CD8-positive, alpha-beta memory T cell (primary cell): ENCODE data around the gene DNAJB1. TPM values are rescaled to one million over a fixed set of nuclear protein-coding genes. Genes with fewer than 3 reads are reported as not detected.

Source experiments
- CTCF ChIA-PET: fragments of 350-600 bp; sonication (Branson Sonifier 250); formaldehyde crosslinking; loops from one replicate; lab custom pipeline; 2021; ENCODE audit warnings: antibody characterized with exemption; lab: Charles Lee
- POLR2A ChIA-PET: fragments of 350-600 bp; sonication (Branson Sonifier 250); formaldehyde crosslinking; loops from one replicate; lab custom pipeline; 2021; ENCODE audit warnings: antibody characterized with exemption; lab: Charles Lee
- DNase-seq, 5 donors: peaks; one replicate each; pipeline versions ENCODE4 v3.0.0 to v3.0.0-alpha.2; 2020 to 2022; ENCODE audit warnings: mixed read lengths in 1 of 5
- H3K27ac ChIP-seq: one replicate; pipeline ENCODE4 v1.7.0; 2013; ENCODE audit warnings: low read depth, mild to moderate bottlenecking, low read length, moderate library complexity
- H3K27me3 ChIP-seq: 2 replicates; pipeline ENCODE4 v1.7.0; 2013; ENCODE audit warnings: low read length, mild to moderate bottlenecking; ENCODE audit not compliant: insufficient read depth, poor library complexity, severe bottlenecking
- H3K36me3 ChIP-seq: 2 replicates; pipeline ENCODE4 v1.7.0; 2013; ENCODE audit warnings: mild to moderate bottlenecking, low read length, moderate library complexity; ENCODE audit not compliant: insufficient read depth
- H3K4me1 ChIP-seq: 2 replicates; pipeline ENCODE4 v1.7.0; 2013; ENCODE audit warnings: mild to moderate bottlenecking, low read length, moderate library complexity; ENCODE audit not compliant: insufficient read depth
- H3K4me3 ChIP-seq: 2 replicates; pipeline ENCODE4 v1.7.0; 2013; ENCODE audit warnings: mild to moderate bottlenecking, low read length
- H3K9me3 ChIP-seq: 2 replicates; pipeline ENCODE4 v1.7.0; 2013; ENCODE audit warnings: mild to moderate bottlenecking, low read length
- H3K27ac Mint-ChIP-seq, 8 donors: one replicate each; pipeline ENCODE4 v1.8.0; 2020 to 2021; ENCODE audit warnings: mixed read lengths in 8 of 8, mild to moderate bottlenecking in 6 of 8, inconsistent platforms in 3 of 8, moderate library complexity in 3 of 8
- H3K27me3 Mint-ChIP-seq, 2 donors: one replicate each; pipeline ENCODE4 v1.8.0; 2020 to 2021; ENCODE audit warnings: mixed read lengths in 2 of 2, mild to moderate bottlenecking in 1 of 2, moderate library complexity in 1 of 2
- H3K36me3 Mint-ChIP-seq, 3 donors: one replicate each; pipeline ENCODE4 v1.8.0; 2020 to 2021; ENCODE audit warnings: mixed read lengths in 3 of 3, inconsistent platforms in 1 of 3, mild to moderate bottlenecking in 1 of 3
- H3K4me1 Mint-ChIP-seq, 3 donors: one replicate each; pipeline ENCODE4 v1.8.0; 2020 to 2021; ENCODE audit warnings: mixed read lengths in 3 of 3, inconsistent platforms in 1 of 3, mild to moderate bottlenecking in 1 of 3
- H3K4me3 Mint-ChIP-seq, 7 donors: one replicate each; pipeline ENCODE4 v1.8.0; 2020 to 2021; ENCODE audit warnings: mixed read lengths in 7 of 7, mild to moderate bottlenecking in 6 of 7, moderate library complexity in 4 of 7, inconsistent platforms in 2 of 7
- H3K9me3 Mint-ChIP-seq, 5 donors: one replicate each; pipeline ENCODE4 v1.8.0; 2020 to 2022; ENCODE audit warnings: mixed read lengths in 5 of 5, mild to moderate bottlenecking in 3 of 5, moderate library complexity in 2 of 5, inconsistent platforms in 1 of 5
- polyA plus RNA-seq: library from polyadenylated mRNA; unstranded; fragments of 300-500 nt; fragmentation: Illumina TruSeq; gene quantifications from one replicate; pipeline ENCODE4 v1.2.3, GENCODE V29; 2021
- total RNA-seq, 2 experiments: library from RNA; stranded (reverse); gene quantifications; one replicate each; pipeline ENCODE4 v1.2.3, GENCODE V29; 2021

DNAJB1 gene
- total and polyA plus RNA-seq, 3 experiments from 2014 or later, result 98.6 to 385 (median 103) TPM

DNA sequence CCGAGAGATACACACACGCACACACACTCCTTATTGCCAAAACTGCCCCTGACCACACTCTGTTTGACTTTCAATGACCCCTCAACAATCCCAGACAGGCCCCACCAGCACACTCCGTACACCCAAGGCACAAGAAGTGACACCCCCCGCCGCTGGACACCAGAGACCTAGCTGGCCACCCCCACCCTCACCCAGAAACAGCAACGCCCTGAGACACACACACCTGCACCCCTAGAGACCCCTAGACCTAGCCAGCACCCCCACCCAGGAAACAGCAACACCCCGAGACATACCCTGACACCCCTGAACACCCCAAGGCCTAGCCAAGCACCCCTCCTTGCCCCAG lies 41.9 kb downstream of the DNAJB1 start:
- Histone ChIP-seq H3K4me3 (no peak overlapping the region), H3K27ac (no peak overlapping the region), H3K36me3 (no peaks in the 10 kb centered on the region), H3K4me1 (peaks cover 33% of the 10 kb centered on the region), H3K9me3 (no peaks in the 10 kb centered on the region), H3K27me3 (peaks cover 23% of the 10 kb centered on the region)
- peaks cover 22 to 50% (median 30%) of the 10 kb centered on the region in 3 donors for H3K4me1 Mint-ChIP-seq
- no peaks in the 10 kb centered on the region for H3K9me3 Mint-ChIP-seq
- peak overlapping the region in 5 of 7 donors; percentile 2 to 49 (median 22) for H3K4me3 Mint-ChIP-seq
- POLR2A ChIA-PET, result no interaction called here
- CTCF ChIA-PET, result no interaction called here
- H3K27ac Mint-ChIP-seq, result peak overlapping the region in 5 of 8 donors; percentile 51 to 81 (median 64)
- H3K27me3 Mint-ChIP-seq, result peaks cover 19 to 25% of the 10 kb centered on the region in 2 donors
- peaks cover 0 to 12% (median 7%) of the 10 kb centered on the region in 3 donors for H3K36me3 Mint-ChIP-seq
- DNase-seq, result no peak

- Histone ChIP-seq H3K4me1 (peaks cover 33% of the 10 kb centered on the region), H3K4me3 (no peak within 1 kb of the TSS), H3K27me3 (peaks cover 23% of the 10 kb centered on the region), H3K9me3 (no peaks in the 10 kb centered on the region), H3K27ac (no peak within 1 kb of the TSS), H3K36me3 (no peaks in the 10 kb centered on the region)
- ChIA-PET POLR2A (no interaction called here), CTCF (interaction anchor here (0.7 to 1.1 kb wide), 4 partner anchors 9 to 339 kb away, joined by 3 to 4 read pairs (median 3); partner anchors contain the start of gene ASF1B)
- Mint-ChIP-seq H3K27ac (peak within 1 kb of the TSS in 6 of 8 donors; percentile 16 to 64 (median 56)), H3K27me3 (peaks cover 19 to 25% of the 10 kb centered on the region in 2 donors), H3K4me1 (peaks cover 20 to 46% (median 30%) of the 10 kb centered on the region in 3 donors), H3K36me3 (peaks cover 0 to 19% (median 7%) of the 10 kb centered on the region in 3 donors), H3K4me3 (peak within 1 kb of the TSS; percentile 23 to 64 (median 44)), H3K9me3 (no peaks in the 10 kb centered on the region)
- no peak for DNase-seq
These were observed 42.7 kb downstream of the DNAJB1 start, which contains the start of gene PTGER1 for GRCh38 chr19:14475251-14476073. TSS of gene PTGER1 (minus strand) at chr19:14475354. CDS start at chr19:14474320, 1,034 bp downstream.

GRCh38 chr19:14474827-14475226 lies 43.4 kb downstream of the DNAJB1 start:
- H3K4me1 ChIP-seq, result peaks cover 33% of the 10 kb centered on the region
- CTCF ChIA-PET, result interaction anchor here (0.7 to 1.1 kb wide), 4 partner anchors 10 to 338 kb away, joined by 3 to 4 read pairs (median 3); partner anchors contain the start of gene ASF1B
- DNase-seq, result no peak
- peaks cover 2 to 24% (median 7%) of the 10 kb centered on the region in 3 donors for H3K36me3 Mint-ChIP-seq
- H3K9me3 ChIP-seq, result no peaks in the 10 kb centered on the region
- H3K4me3 ChIP-seq, result no peak overlapping the region
- peaks cover 23% of the 10 kb centered on the region for H3K27me3 ChIP-seq
- H3K27ac Mint-ChIP-seq, result peak overlapping the region in 4 of 8 donors; percentile 2 to 61 (median 20)
- peak overlapping the region in 5 of 7 donors; percentile 23 to 54 (median 44) for H3K4me3 Mint-ChIP-seq
- H3K27me3 Mint-ChIP-seq, result peaks cover 19 to 25% of the 10 kb centered on the region in 2 donors
- H3K4me1 Mint-ChIP-seq, result peaks cover 20 to 44% (median 30%) of the 10 kb centered on the region in 3 donors
- H3K9me3 Mint-ChIP-seq, result no peaks in the 10 kb centered on the region
- no peaks in the 10 kb centered on the region for H3K36me3 ChIP-seq
- H3K27ac ChIP-seq, result no peak overlapping the region
- POLR2A ChIA-PET, result no interaction called here

DNA sequence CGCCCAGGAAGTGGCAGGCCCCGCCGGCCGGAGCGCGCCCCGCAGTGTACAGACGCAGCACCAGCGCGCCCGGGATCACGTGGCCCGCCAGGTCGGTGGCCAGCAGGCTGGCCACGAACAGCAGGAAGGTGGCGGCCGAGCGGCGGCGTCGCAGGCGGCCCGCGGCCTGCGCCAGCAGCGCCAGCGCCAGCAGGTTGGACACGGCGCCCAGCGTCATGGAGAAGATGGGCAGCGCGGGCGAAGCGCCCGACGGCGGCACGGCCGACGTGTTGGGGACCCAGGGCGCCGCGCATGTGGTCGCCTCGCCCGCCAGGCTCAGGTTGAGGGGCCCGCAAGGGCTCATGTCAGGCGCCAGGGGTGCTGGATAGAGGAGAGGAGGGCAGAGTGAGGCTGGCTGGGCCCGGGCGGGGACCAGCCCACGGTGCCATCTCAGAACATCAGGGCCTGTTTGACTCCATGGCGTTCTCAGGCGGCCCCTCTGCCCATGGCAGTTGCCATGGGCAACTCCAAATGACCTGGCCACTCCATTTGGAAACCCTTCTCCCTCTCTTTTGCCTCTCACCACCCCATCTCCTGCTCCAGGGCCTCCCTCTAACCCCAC lies 44.1 kb downstream of the DNAJB1 start:
- H3K36me3 ChIP-seq, result no peaks in the 10 kb centered on the region
- Mint-ChIP-seq H3K9me3 (no peaks in the 10 kb centered on the region), H3K27me3 (peaks cover 19 to 25% of the 10 kb centered on the region in 2 donors), H3K27ac (peak overlapping the region in 3 of 8 donors; percentile 16 to 61 (median 23)), H3K4me1 (peaks cover 20 to 44% (median 30%) of the 10 kb centered on the region in 3 donors), H3K36me3 (peaks cover 2 to 31% (median 7%) of the 10 kb centered on the region in 3 donors), H3K4me3 (peak overlapping the region in 5 of 7 donors; percentile 14 to 64 (median 51))
- CTCF ChIA-PET, result interaction anchor here (2.2 to 2.7 kb wide), 2 partner anchors 14 to 337 kb away, joined by 13 to 15 read pairs; partner anchors contain the start of gene ASF1B
- no peak for DNase-seq
- no peak overlapping the region for H3K27ac ChIP-seq
- peaks cover 33% of the 10 kb centered on the region for H3K4me1 ChIP-seq
- peaks cover 23% of the 10 kb centered on the region for H3K27me3 ChIP-seq
- H3K4me3 ChIP-seq, result no peak overlapping the region
- H3K9me3 ChIP-seq, result no peaks in the 10 kb centered on the region
- POLR2A ChIA-PET, result no interaction called here

GRCh38 chr19:14473073-14473977 lies 44.9 kb downstream of the DNAJB1 start:
- ChIA-PET POLR2A (interaction anchor here (0.5 to 0.7 kb wide), 3 partner anchors 7 to 55 kb away, joined by 3 to 5 read pairs (median 3); no protein-coding TSS in a partner anchor), CTCF (interaction anchor here (0.6 to 2.7 kb wide), 23 partner anchors 8 to 348 kb away, joined by 3 to 18 read pairs (median 4); partner anchors contain the start of genes ASF1B and PKN1)
- H3K4me1 Mint-ChIP-seq, result peaks cover 20 to 44% (median 30%) of the 10 kb centered on the region in 3 donors
- H3K4me3 Mint-ChIP-seq, result peak overlapping the region in 6 of 7 donors; percentile 50 to 85 (median 65)
- no peak overlapping the region for H3K4me3 ChIP-seq
- peaks cover 2 to 33% (median 7%) of the 10 kb centered on the region in 3 donors for H3K36me3 Mint-ChIP-seq
- no peak overlapping the region for H3K27ac ChIP-seq
- peaks cover 33% of the 10 kb centered on the region for H3K4me1 ChIP-seq
- peak in 1 of 5 donors; percentile 12 for DNase-seq
- peak overlapping the region in 2 of 8 donors; percentile 10 to 34 for H3K27ac Mint-ChIP-seq
- H3K27me3 Mint-ChIP-seq, result peaks cover 19 to 25% of the 10 kb centered on the region in 2 donors
- no peaks in the 10 kb centered on the region for H3K9me3 ChIP-seq
- peaks cover 23% of the 10 kb centered on the region for H3K27me3 ChIP-seq
- H3K9me3 Mint-ChIP-seq, result no peaks in the 10 kb centered on the region
- peaks cover 3% of the 10 kb centered on the region for H3K36me3 ChIP-seq

- POLR2A ChIA-PET, result interaction anchor here (0.5 to 0.9 kb wide), 3 partner anchors 8 to 336 kb away, joined by 3 read pairs; partner anchors contain the start of gene ASF1B
- CTCF ChIA-PET, result interaction anchor here (0.6 to 2.7 kb wide), 27 partner anchors 9 to 347 kb away, joined by 3 to 18 read pairs (median 4); partner anchors contain the start of genes ASF1B and PKN1
- H3K27ac Mint-ChIP-seq, result no peak overlapping the region
- peak overlapping the region in 6 of 7 donors; percentile 50 to 85 (median 65) for H3K4me3 Mint-ChIP-seq
- peak overlapping the region; percentile 47 for H3K4me3 ChIP-seq
- peaks cover 20 to 44% (median 30%) of the 10 kb centered on the region in 3 donors for H3K4me1 Mint-ChIP-seq
- no peaks in the 10 kb centered on the region for H3K9me3 ChIP-seq
- H3K27me3 ChIP-seq, result peaks cover 23% of the 10 kb centered on the region
- H3K36me3 ChIP-seq, result peaks cover 11% of the 10 kb centered on the region
- peaks cover 33% of the 10 kb centered on the region for H3K4me1 ChIP-seq
- DNase-seq, result peak; percentile 76 to 88 (median 83)
- peaks cover 2 to 37% (median 7%) of the 10 kb centered on the region in 3 donors for H3K36me3 Mint-ChIP-seq
- no peak overlapping the region for H3K27ac ChIP-seq
- H3K27me3 Mint-ChIP-seq, result peaks cover 19 to 25% of the 10 kb centered on the region in 2 donors
- H3K9me3 Mint-ChIP-seq, result no peaks in the 10 kb centered on the region
These were observed 45.8 kb downstream of the DNAJB1 start for GRCh38 chr19:14472202-14472938.
